HEK293T (cell line): Measurements from ENCODE around the gene PDZD8.

Source experiments
- CTCF ChIA-PET: fragments of 350-600 bp; formaldehyde crosslinking; extraction: SDS; loops from one replicate; lab custom pipeline; 2021; ENCODE audit warnings: antibody characterized with exemption, inconsistent platforms; lab: Yijun Ruan, JAX
- POLR2A ChIA-PET: fragments of 350-600 bp; formaldehyde crosslinking; extraction: SDS; loops from one replicate; lab custom pipeline; 2020; ENCODE audit warnings: antibody characterized with exemption, inconsistent platforms; lab: Yijun Ruan, JAX
- DNase-seq: peaks from one replicate; pipeline ENCODE4 v3.0.0; 2012; ENCODE audit warnings: mixed read lengths; ENCODE audit errors: extremely low spot score
- ARNT ChIP-seq: fragments of 450-650 bp; IDR thresholded peaks from 2 replicates; pipeline ENCODE4 v1.6.1; 2017; ENCODE audit warnings: mild to moderate bottlenecking
- BHLHE40 ChIP-seq: fragments of 450-650 bp; IDR thresholded peaks from 2 replicates; pipeline ENCODE4 v1.6.1; 2016; ENCODE audit warnings: mild to moderate bottlenecking, moderate library complexity, borderline replicate concordance
- CTBP1 ChIP-seq: fragments of 450-650 bp; IDR thresholded peaks from 2 replicates; pipeline ENCODE4 v1.6.1; 2016; ENCODE audit warnings: borderline replicate concordance
- ELF4 ChIP-seq: fragments of 450-650 bp; IDR thresholded peaks from 2 replicates; pipeline ENCODE4 v1.6.1; 2017; ENCODE audit warnings: antibody characterized with exemption
- FOXA1 ChIP-seq: fragments of 450-650 bp; IDR thresholded peaks from 2 replicates; pipeline ENCODE4 v1.6.1; 2016; ENCODE audit warnings: mild to moderate bottlenecking
- FOXK2 ChIP-seq: fragments of 450-650 bp; IDR thresholded peaks from 2 replicates; pipeline ENCODE4 v1.6.1; 2016; ENCODE audit warnings: mild to moderate bottlenecking
- FOXM1 ChIP-seq: fragments of 450-650 bp; IDR thresholded peaks from 2 replicates; pipeline ENCODE4 v1.6.1; 2017; ENCODE audit warnings: mild to moderate bottlenecking, borderline replicate concordance
- HDGF ChIP-seq: fragments of 450-650 bp; IDR thresholded peaks from 2 replicates; pipeline ENCODE4 v1.6.1; 2017; ENCODE audit warnings: antibody characterized with exemption, borderline replicate concordance
- L3MBTL2 ChIP-seq: fragments of 450-650 bp; conservative IDR thresholded peaks from 2 replicates; pipeline ENCODE4 v1.6.1; 2016; ENCODE audit warnings: mild to moderate bottlenecking
- LEF1 ChIP-seq: fragments of 450-650 bp; IDR thresholded peaks from 2 replicates; pipeline ENCODE4 v1.6.1; 2017; ENCODE audit warnings: mild to moderate bottlenecking, borderline replicate concordance
- NFRKB ChIP-seq: fragments of 450-650 bp; IDR thresholded peaks from 2 replicates; pipeline ENCODE4 v1.6.1; 2016; ENCODE audit warnings: mild to moderate bottlenecking, moderate library complexity
- PKNOX1 ChIP-seq: fragments of 450-650 bp; IDR thresholded peaks from 2 replicates; pipeline ENCODE4 v1.6.1; 2016
- SP1 ChIP-seq: fragments of 450-650 bp; IDR thresholded peaks from 2 replicates; pipeline ENCODE4 v1.6.1; 2017
- SUZ12 ChIP-seq: fragments of 450-650 bp; IDR thresholded peaks from 2 replicates; pipeline ENCODE4 v1.6.1; 2016; ENCODE audit warnings: mild to moderate bottlenecking
- TARDBP ChIP-seq: fragments of 450-650 bp; IDR thresholded peaks from 2 replicates; pipeline ENCODE4 v1.6.1; 2016
- ZNF384 ChIP-seq: fragments of 450-650 bp; IDR thresholded peaks from 2 replicates; pipeline ENCODE4 v1.6.1; 2016

The PDZD8 gene

GRCh38 chr10:117262903-117263293 lies 112.3 kb downstream of the PDZD8 start:
- no peak for DNase-seq
- ChIA-PET POLR2A (no interaction called here), CTCF (no interaction called here)
- TF ChIP-seq NFRKB (no peak), HDGF (no peak)

- POLR2A ChIA-PET: no interaction called here
- TF ChIP-seq FOXA1 (no peak), TARDBP (no peak)
- CTCF ChIA-PET: no interaction called here
- no peak for DNase-seq
These were observed 112.8 kb downstream of the PDZD8 start for GRCh38 chr10:117262291-117262902.

GRCh38 chr10:117261501-117261900 lies 113.7 kb downstream of the PDZD8 start:
- DNase-seq: no peak
- ChIA-PET POLR2A (no interaction called here), CTCF (no interaction called here)
- TF ChIP-seq ARNT (no peak), NFRKB (no peak), ZNF384 (no peak)

GRCh38 chr10:117260084-117260483 lies 115.2 kb downstream of the PDZD8 start:
- CTCF ChIA-PET: no interaction called here
- POLR2A ChIA-PET: no interaction called here
- DNase-seq: no peak
- TF ChIP-seq FOXK2: no peak
- no peak for TF ChIP-seq ARNT
- TF ChIP-seq LEF1: no peak
- TF ChIP-seq L3MBTL2: no peak
- no peak for TF ChIP-seq ZNF384
- TF ChIP-seq HDGF: no peak
- no peak for TF ChIP-seq FOXM1
- no peak for TF ChIP-seq FOXA1
- no peak for TF ChIP-seq BHLHE40
- TF ChIP-seq SP1: no peak
- no peak for TF ChIP-seq TARDBP
- no peak for TF ChIP-seq PKNOX1
- no peak for TF ChIP-seq SUZ12
- no peak for TF ChIP-seq NFRKB
- no peak for TF ChIP-seq ELF4
- no peak for TF ChIP-seq CTBP1

- no peak for DNase-seq
- TF ChIP-seq CTBP1 (no peak), ZNF384 (no peak), NFRKB (no peak), ARNT (no peak), SUZ12 (no peak), LEF1 (no peak), FOXK2 (no peak)
- POLR2A ChIA-PET: no interaction called here
- CTCF ChIA-PET: no interaction called here
These were observed 116.0 kb downstream of the PDZD8 start for GRCh38 chr10:117259279-117259678.

- POLR2A ChIA-PET: no interaction called here
- no peak for DNase-seq
- CTCF ChIA-PET: no interaction called here
- TF ChIP-seq NFRKB: no peak
These were observed 117.5 kb downstream of the PDZD8 start for GRCh38 chr10:117257721-117258120.

GRCh38 chr10:117256910-117257309 lies 118.3 kb downstream of the PDZD8 start:
- POLR2A ChIA-PET: no interaction called here
- CTCF ChIA-PET: no interaction called here
- no peak for DNase-seq
- no peak for TF ChIP-seq SUZ12
- no peak for TF ChIP-seq FOXA1
- no peak for TF ChIP-seq SP1
- no peak for TF ChIP-seq TARDBP
- TF ChIP-seq FOXM1: no peak
- no peak for TF ChIP-seq LEF1
- TF ChIP-seq ARNT: no peak
- no peak for TF ChIP-seq BHLHE40
- TF ChIP-seq PKNOX1: no peak
- no peak for TF ChIP-seq L3MBTL2
- no peak for TF ChIP-seq CTBP1
- no peak for TF ChIP-seq HDGF
- no peak for TF ChIP-seq FOXK2
- TF ChIP-seq NFRKB: no peak
- no peak for TF ChIP-seq ELF4

GRCh38 chr10:117255835-117256460 lies 119.3 kb downstream of the PDZD8 start:
- no peak for TF ChIP-seq ZNF384
- TF ChIP-seq BHLHE40: no peak
- TF ChIP-seq NFRKB: no peak
- no peak for TF ChIP-seq LEF1
- no peak for TF ChIP-seq SP1
- POLR2A ChIA-PET: no interaction called here
- no peak for DNase-seq
- CTCF ChIA-PET: no interaction called here
